ENCODE results near the gene CCR6.

- TF ChIP-seq EGR1 (IDR thresholded peaks at IDR 0.05; ENCODE audit: borderline replicate concordance in 1 of 2, low read depth in 2 of 2, low read length in 2 of 2) (no peak), KDM1A (IDR thresholded peaks at IDR 0.05; ENCODE audit: borderline replicate concordance) (no peak), RELA (IDR thresholded peaks at IDR 0.05; ENCODE audit: borderline replicate concordance, partially characterized antibody) (no peak), TAF1 (IDR thresholded peaks at IDR 0.05; ENCODE audit: borderline replicate concordance, low read depth, low read length) (no peak), CTCF (IDR thresholded peaks at IDR 0.05 in 2 of 3, conservative IDR thresholded peaks at IDR 0.05 in 1 of 3; ENCODE audit: control insufficient read depth in 2 of 3, extremely low read depth in 1 of 3, insufficient read depth in 1 of 3, low read depth in 3 of 3, low read length in 3 of 3) (no peak), RB1 (IDR thresholded peaks at IDR 0.05; ENCODE audit: borderline replicate concordance) (no peak), EED (IDR thresholded peaks at IDR 0.05; ENCODE audit: low read depth) (no peak), CREB1 (IDR thresholded peaks at IDR 0.05; ENCODE audit: low read depth) (no peak), SKIL (IDR thresholded peaks at IDR 0.05; ENCODE audit: low read depth, poor library complexity, severe bottlenecking) (no peak), ZNF217 (IDR thresholded peaks at IDR 0.05) (no peak), FOXK2 (IDR thresholded peaks at IDR 0.05) (no peak)
Observed at GRCh38 chr6:167112421-167112820, 10.5 kb upstream of the CCR6 start.

All from GM12878 (cell line).